Activated T-helper 2 cell treated with anti-CD3 and anti-CD28 coated beads, Interferon-gamma antibody, Interleukin-2, Interleukin-4, amounts not matched to agents 10 μg/mL and 5 μg/mL and 100 μg/mL, durations not matched to agents 14 hours and 24 hours and 36 hours (primary cell): ENCODE data around the gene IFI30. TPM values are rescaled to one million over a fixed set of nuclear protein-coding genes. Genes with fewer than 3 reads are reported as not detected.

Source experiments
- total RNA-seq: library from RNA; stranded (reverse); gene quantifications from 2 replicates; pipeline ENCODE4 v1.2.3, GENCODE V29; 2022

Gene IFI30
- total RNA-seq, 1 donor from 2014 or later = 37.0 TPM

Other genes with a start within 250 kb of the IFI30 start
- gene CCDC124, start 240.8 kb upstream of the IFI30 start, total RNA-seq = 116 and 123 TPM in 2 replicates
- gene KCNN1, start 206.7 kb upstream of the IFI30 start, total RNA-seq = 0.14 and 0.16 TPM in 2 replicates
- gene ARRDC2, start 165.6 kb upstream of the IFI30 start, total RNA-seq = 39.2 and 40.5 TPM in 2 replicates
- 41.4 and 43.3 TPM in 2 replicates for gene IL12RB1, start 86.9 kb upstream of the IFI30 start, total RNA-seq
- gene MAST3, start 76.0 kb upstream of the IFI30 start, total RNA-seq = 16.6 and 17.2 TPM in 2 replicates
- 19.4 and 21.4 TPM in 2 replicates for gene PIK3R2, start 20.6 kb upstream of the IFI30 start, total RNA-seq
- 14.5 and 14.8 TPM in 2 replicates for gene MPV17L2, start 19.4 kb downstream of the IFI30 start, total RNA-seq
- gene RAB3A, start 30.2 kb downstream of the IFI30 start, total RNA-seq = 6.3 and 7.4 TPM in 2 replicates
- gene PDE4C, start 52.6 kb downstream of the IFI30 start, total RNA-seq = 0.14 TPM in 2 replicates
- gene IQCN, start 100.6 kb downstream of the IFI30 start, total RNA-seq = 2.9 and 3.3 TPM in 2 replicates
- gene JUND, start 107.8 kb downstream of the IFI30 start, total RNA-seq = 462 and 464 TPM in 2 replicates
- gene LSM4, start 149.3 kb downstream of the IFI30 start, total RNA-seq = 198 and 208 TPM in 2 replicates
- gene PGPEP1, start 166.8 kb downstream of the IFI30 start, total RNA-seq = 24.9 and 29.4 TPM in 2 replicates
- gene GDF15, start 212.3 kb downstream of the IFI30 start, total RNA-seq = not detected in 2 replicates
- gene LRRC25, start 223.8 kb downstream of the IFI30 start, total RNA-seq = not detected in 2 replicates
- gene SSBP4, start 245.6 kb downstream of the IFI30 start, total RNA-seq = 133 and 146 TPM in 2 replicates